ENCODE data around the gene FAM180A.

DNA sequence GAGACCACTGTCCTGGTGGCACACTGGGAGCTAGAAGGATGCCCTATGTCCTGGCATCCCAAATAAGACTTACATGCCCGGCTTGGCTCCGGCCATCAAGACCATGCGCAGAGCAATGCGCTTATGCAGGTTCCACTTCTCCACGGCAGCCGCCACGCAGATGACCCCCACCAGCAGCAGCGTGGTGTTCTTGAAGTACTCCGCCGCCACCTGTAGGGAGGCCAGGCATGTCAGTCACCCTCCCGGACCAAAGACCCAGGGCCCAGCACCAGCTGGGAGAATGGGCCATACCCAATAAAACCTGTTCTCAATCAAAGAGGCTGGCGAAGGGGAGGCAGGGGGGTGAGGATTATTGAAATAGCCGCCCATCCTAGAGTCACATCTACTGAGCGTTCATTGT lies 40.6 kb downstream of the FAM180A start:
- TF ChIP-seq NR4A1 (CRISPR knock-in tag; IDR thresholded peaks at IDR 0.05) (no peak), NR4A1 (tag; IDR thresholded peaks at IDR 0.05) (no peak), ZC3H11A (IDR thresholded peaks at IDR 0.05; ENCODE audit: low read depth, low read length) (no peak), FOXP1 (CRISPR knock-in tag; IDR thresholded peaks at IDR 0.05) (no peak)
- TF ChIP-seq, protein P1, sequence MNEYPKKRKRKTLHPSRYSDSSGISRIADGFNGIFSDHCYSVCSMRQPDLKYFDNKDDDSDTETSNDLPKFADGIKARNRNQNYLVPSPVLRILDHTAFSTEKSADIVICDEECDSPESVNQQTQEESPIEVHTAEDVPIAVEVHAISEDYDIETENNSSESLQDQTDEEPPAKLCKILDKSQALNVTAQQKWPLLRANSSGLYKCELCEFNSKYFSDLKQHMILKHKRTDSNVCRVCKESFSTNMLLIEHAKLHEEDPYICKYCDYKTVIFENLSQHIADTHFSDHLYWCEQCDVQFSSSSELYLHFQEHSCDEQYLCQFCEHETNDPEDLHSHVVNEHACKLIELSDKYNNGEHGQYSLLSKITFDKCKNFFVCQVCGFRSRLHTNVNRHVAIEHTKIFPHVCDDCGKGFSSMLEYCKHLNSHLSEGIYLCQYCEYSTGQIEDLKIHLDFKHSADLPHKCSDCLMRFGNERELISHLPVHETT (CRISPR knock-in tag; conservative IDR thresholded peaks at IDR 0.05 in 1 of 2, IDR thresholded peaks at IDR 0.05 in 1 of 2), result no peak

Data from K562 (cell line).